ENCODE measurements around the gene ZBTB12.
"Not testable (repeated sequence)": the region's sequence is repeated elsewhere in the genome, so short reads cannot be mapped to it uniquely, and the experiment has no call there.

ZBTB12 gene

DNA sequence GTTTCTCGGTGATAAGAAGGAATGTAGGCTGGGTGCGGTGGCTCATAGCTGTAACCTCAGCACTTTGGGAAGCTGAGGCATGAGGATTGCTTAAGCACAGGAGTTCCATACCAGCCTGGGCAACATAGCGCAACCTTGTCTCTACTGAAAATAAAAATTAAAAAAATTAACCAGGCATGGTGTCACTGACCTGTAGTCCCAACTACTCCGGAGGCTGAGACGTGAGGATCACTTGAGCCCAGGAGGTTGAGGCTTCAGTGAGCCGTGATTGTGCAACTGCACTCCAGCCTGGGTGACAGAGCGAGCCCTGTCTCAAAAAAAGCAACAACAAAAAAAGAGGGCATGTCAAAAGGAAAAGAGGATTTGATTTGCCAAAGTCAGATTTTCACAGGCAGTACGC, 43.2 kb downstream of the ZBTB12 start:
- H3K27ac ChIP-seq, result no peak overlapping the region
- DNase-seq (ENCODE audit: low read depth, low spot score), result no peak

- not testable (repeated sequence) for H3K27ac ChIP-seq; DNase-seq (ENCODE audit: low read depth, low spot score)
These were observed 44.1 kb downstream of the ZBTB12 start for GRCh38 chr6:31857774-31858173.

GRCh38 chr6:31851980-31852718, 49.7 kb downstream of the ZBTB12 start:
- DNase-seq (ENCODE audit: low read depth, low spot score); H3K27ac ChIP-seq: not testable (repeated sequence)

- H3K27ac ChIP-seq, result no peak overlapping the region
- DNase-seq (ENCODE audit: low read depth, low spot score), result no peak
These were observed 50.4 kb downstream of the ZBTB12 start for GRCh38 chr6:31851485-31851832.

DNA sequence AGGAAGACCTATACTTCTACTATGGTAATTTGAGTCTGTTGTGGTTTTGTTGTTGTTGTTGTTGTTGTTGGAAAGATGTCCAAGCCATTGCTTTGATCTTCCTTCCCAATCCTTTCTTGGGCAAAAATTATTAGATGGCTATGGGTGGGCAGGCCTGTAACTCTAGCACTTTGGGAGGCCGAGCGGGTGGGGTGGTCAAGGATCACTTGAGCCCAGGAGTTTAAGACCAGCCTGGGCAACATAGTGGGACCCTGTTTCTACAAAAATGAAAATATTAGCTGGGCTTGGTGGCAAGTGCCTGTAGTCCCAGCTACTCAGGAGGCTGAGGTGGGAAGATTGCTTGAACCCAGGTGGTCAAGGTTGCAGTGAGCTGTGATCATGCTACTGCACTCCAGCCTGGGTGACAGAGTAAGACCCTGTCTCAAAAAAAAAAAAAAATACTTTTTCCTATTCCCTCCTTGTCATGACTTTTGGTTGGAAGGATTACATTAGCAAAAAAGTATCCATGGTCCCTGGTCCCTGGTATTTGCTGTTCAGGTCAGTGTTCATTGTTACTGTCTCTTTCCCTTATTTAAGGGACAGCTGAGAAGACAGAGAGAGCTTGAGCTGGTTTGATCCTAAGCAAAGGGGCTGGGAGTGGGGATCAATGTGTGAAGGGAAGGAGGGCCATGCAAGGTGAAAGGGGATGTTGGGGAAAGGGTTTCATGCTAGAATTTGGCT, 51.0 kb downstream of the ZBTB12 start:
- no peak overlapping the region for H3K27ac ChIP-seq
- no peak for DNase-seq (ENCODE audit: low read depth, low spot score)
